Cerebellar nuclear complex (tissue), 1 donor: Measurements from ENCODE around the gene SLC6A6.

Source experiments
- DNase-seq, 2 experiments: peaks; one replicate each; lab custom pipeline; 2025; lab: John Stamatoyannopoulos, UW

Gene SLC6A6

GRCh38 chr3:14470461-14470860 is 68.1 kb downstream of the SLC6A6 start:
- no peak for DNase-seq

GRCh38 chr3:14471016-14471415 is 68.6 kb downstream of the SLC6A6 start:
- no peak for DNase-seq

GRCh38 chr3:14471690-14472089 is 69.3 kb downstream of the SLC6A6 start:
- no peak for DNase-seq

- no peak for DNase-seq
These were observed 70.3 kb downstream of the SLC6A6 start for GRCh38 chr3:14472471-14473351.

GRCh38 chr3:14473411-14473891 is 71.0 kb downstream of the SLC6A6 start:
- no peak for DNase-seq

- DNase-seq, result no peak
These were observed 72.1 kb downstream of the SLC6A6 start for GRCh38 chr3:14474363-14475081.

- DNase-seq, result no peak
These were observed 73.2 kb downstream of the SLC6A6 start for GRCh38 chr3:14475621-14476020.

GRCh38 chr3:14476583-14477265 is 74.3 kb downstream of the SLC6A6 start:
- no peak for DNase-seq

- DNase-seq, result no peak
These were observed 75.0 kb downstream of the SLC6A6 start for GRCh38 chr3:14477311-14477935.

GRCh38 chr3:14478956-14479550 is 76.6 kb downstream of the SLC6A6 start:
- DNase-seq, result no peak

- no peak for DNase-seq
These were observed 77.2 kb downstream of the SLC6A6 start for GRCh38 chr3:14479591-14479990.

- DNase-seq, result no peak
These were observed 78.0 kb downstream of the SLC6A6 start for GRCh38 chr3:14480207-14481017.

- DNase-seq, result no peak
These were observed 78.7 kb downstream of the SLC6A6 start for GRCh38 chr3:14481018-14481645.

GRCh38 chr3:14481646-14482036 is 79.2 kb downstream of the SLC6A6 start:
- no peak for DNase-seq

GRCh38 chr3:14482271-14482721 is 79.9 kb downstream of the SLC6A6 start:
- DNase-seq, result no peak

- DNase-seq, result no peak
These were observed 80.9 kb downstream of the SLC6A6 start for GRCh38 chr3:14483286-14483685.

- DNase-seq, result no peak
These were observed 82.3 kb downstream of the SLC6A6 start for GRCh38 chr3:14484741-14485140.

- no peak for DNase-seq
These were observed 83.6 kb downstream of the SLC6A6 start for GRCh38 chr3:14485981-14486380.

- DNase-seq, result no peak
These were observed 84.1 kb downstream of the SLC6A6 start for GRCh38 chr3:14486460-14486859.

- DNase-seq, result no peak
These were observed 84.7 kb downstream of the SLC6A6 start for GRCh38 chr3:14487086-14487485.
